Lower leg skin (tissue), 4 donors: ENCODE data around the gene ZNF398. TPM values are rescaled to one million over a fixed set of nuclear protein-coding genes. Genes with fewer than 3 reads are reported as not detected.

Source experiments
- DNase-seq, 2 donors: peaks; one replicate each; pipeline ENCODE4 v3.0.0-alpha.2; 2019; ENCODE audit warnings: low spot score in 2 of 2
- H3K4me3 ChIP-seq: fragments of 200-600 bp; sonication (generic); 2 replicates; pipeline ENCODE4 v1.5.1; 2017; ENCODE audit warnings: mild to moderate bottlenecking, low read depth; ENCODE audit not compliant: poor library complexity, severe bottlenecking
- POLR2A ChIP-seq, 2 donors: fragments of 450-650 bp; IDR thresholded peaks; one replicate each; pipeline ENCODE4 v1.6.1; 2016 to 2017; ENCODE audit warnings: antibody characterized with exemption in 2 of 2, mild to moderate bottlenecking in 1 of 2, moderate library complexity in 1 of 2
- WGBS, 2 donors: methylation state at CpG; one replicate each; pipeline ENCODE4 v1.1.5; 2018; 5-methylcytosine and 5-hydroxymethylcytosine counted together
- intact Hi-C: fragments of 100-400 bp; cut with DNase I; formaldehyde crosslinking; loops from one replicate; pipeline ENCODE4 v1.15.0; 2023; ENCODE audit warnings: low total_unique reads
- total RNA-seq, 4 donors: library from RNA; depleted of rRNA; stranded (reverse); fragments of >200 nt; gene quantifications; one replicate each; pipeline ENCODE4 v1.1.0, GENCODE V29; 2016
- TF ChIP-seq, protein P1 (sequence below), 3 donors: fragments of 450-650 bp; IDR thresholded peaks; one replicate each; pipeline ENCODE4 v1.5.1; 2016; ENCODE audit warnings: antibody characterized with exemption in 3 of 3, mild to moderate bottlenecking in 3 of 3, moderate library complexity in 2 of 3

Gene ZNF398, protein sequence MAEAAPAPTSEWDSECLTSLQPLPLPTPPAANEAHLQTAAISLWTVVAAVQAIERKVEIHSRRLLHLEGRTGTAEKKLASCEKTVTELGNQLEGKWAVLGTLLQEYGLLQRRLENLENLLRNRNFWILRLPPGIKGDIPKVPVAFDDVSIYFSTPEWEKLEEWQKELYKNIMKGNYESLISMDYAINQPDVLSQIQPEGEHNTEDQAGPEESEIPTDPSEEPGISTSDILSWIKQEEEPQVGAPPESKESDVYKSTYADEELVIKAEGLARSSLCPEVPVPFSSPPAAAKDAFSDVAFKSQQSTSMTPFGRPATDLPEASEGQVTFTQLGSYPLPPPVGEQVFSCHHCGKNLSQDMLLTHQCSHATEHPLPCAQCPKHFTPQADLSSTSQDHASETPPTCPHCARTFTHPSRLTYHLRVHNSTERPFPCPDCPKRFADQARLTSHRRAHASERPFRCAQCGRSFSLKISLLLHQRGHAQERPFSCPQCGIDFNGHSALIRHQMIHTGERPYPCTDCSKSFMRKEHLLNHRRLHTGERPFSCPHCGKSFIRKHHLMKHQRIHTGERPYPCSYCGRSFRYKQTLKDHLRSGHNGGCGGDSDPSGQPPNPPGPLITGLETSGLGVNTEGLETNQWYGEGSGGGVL
- 10 to 100 TPM; 20.9 to 47.8 (median 30.4) TPM for total RNA-seq

DNA sequence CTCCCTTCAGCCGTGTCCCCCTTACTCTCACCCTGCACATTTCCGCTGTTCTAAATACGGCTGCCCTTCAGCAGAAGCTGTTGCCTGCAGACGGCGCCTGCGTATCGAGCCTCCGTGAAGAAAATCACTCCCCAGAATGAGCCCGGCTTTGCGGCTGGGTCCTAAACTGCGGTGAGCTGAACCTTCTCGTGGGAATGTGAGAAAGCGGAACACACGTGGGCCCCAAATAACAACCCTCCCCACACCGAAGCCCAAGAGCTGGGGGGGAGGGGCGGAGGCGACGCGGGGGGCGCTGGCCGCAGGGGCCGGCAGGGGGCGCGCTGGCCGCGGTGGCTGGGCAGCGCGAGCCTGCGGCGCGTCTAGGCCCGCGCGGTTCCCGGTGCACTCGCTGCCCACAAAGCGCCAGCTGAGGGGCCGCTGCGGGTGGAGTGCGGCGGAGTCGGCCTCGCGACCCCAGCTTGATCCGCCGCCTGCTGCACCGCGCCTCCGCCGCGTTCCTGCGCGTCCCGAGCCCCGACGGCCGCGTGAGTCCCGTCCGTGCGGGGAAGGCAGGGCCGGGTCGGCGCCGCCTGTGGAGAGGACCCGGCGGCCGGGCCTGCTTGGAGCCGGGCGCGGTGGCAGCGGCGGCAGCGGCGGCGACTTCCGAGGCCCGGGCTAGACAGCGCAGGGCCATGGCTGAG, at the start of gene ZNF398:
ZNF398 (plus strand) TSS at position 382 of the 680 bp plus-strand sequence; CDS start at position 672, 290 bp downstream.
- 1 to 3% methylated on average over 14 to 76 of the region's 79 CpGs for WGBS, 2 donors
- peak within 1 kb of the TSS; percentile 79 for H3K4me3 ChIP-seq
- intact Hi-C loops = no loop called here
- no peak for TF ChIP-seq POLR2A (IDR thresholded peaks at IDR 0.05)
- TF ChIP-seq, protein P1, sequence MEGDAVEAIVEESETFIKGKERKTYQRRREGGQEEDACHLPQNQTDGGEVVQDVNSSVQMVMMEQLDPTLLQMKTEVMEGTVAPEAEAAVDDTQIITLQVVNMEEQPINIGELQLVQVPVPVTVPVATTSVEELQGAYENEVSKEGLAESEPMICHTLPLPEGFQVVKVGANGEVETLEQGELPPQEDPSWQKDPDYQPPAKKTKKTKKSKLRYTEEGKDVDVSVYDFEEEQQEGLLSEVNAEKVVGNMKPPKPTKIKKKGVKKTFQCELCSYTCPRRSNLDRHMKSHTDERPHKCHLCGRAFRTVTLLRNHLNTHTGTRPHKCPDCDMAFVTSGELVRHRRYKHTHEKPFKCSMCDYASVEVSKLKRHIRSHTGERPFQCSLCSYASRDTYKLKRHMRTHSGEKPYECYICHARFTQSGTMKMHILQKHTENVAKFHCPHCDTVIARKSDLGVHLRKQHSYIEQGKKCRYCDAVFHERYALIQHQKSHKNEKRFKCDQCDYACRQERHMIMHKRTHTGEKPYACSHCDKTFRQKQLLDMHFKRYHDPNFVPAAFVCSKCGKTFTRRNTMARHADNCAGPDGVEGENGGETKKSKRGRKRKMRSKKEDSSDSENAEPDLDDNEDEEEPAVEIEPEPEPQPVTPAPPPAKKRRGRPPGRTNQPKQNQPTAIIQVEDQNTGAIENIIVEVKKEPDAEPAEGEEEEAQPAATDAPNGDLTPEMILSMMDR (IDR thresholded peaks at IDR 0.05) = no peak
- DNase-seq = peak; percentile 48 to 91

DNA sequence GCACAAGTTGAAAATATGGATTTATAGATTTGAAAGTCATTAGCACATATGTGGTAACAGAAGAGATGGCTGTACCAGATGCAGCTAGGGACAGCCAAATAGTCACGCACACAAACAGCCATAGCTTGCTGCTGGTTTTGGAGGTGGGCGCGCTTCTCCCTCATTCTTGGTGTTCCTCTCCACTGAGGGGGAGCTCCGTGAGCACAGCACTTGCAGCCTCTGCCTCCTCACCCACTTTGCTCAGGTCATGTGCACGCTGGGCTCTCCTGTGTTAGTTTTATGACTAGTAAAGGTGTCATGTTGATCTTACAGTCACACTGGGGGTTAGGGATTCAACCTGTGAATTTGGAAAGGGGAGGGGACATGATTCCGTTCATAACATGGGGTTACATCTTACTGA, 48.2 kb upstream of the ZNF398 start:
- WGBS, 2 donors = 86 to 87% methylated on average over 6 of the region's 6 CpGs
- no peak overlapping the region for H3K4me3 ChIP-seq
- DNase-seq = no peak
- TF ChIP-seq, protein P1 (IDR thresholded peaks at IDR 0.05) = no peak
- TF ChIP-seq POLR2A (IDR thresholded peaks at IDR 0.05) = no peak
- intact Hi-C loops = loop anchor here (10.0 kb wide), 1 partner anchor 94 kb away; no protein-coding TSS in a partner anchor

DNA sequence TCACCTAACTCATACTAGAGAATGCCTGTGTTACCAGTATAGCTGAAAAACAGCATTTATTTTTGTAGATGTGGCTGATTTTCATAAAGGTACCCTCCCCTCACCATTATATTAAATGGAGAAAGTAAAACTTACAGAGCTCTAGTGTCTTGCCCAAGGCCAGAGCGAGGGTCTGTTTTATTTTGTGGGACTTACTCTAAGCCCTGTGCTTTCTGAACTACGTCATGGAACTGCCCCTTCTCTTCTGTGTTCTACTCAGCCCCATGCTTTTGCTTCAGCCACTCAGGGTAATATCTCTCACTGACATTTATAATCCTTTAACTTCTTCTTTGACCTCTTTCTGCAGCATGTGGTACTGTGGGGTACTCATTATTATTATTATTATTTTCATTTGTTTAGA, 46.4 kb upstream of the ZNF398 start:
- no peak for DNase-seq
- intact Hi-C loops = no loop called here
- no peak overlapping the region for H3K4me3 ChIP-seq
- TF ChIP-seq POLR2A (IDR thresholded peaks at IDR 0.05) = no peak
- TF ChIP-seq, protein P1 (IDR thresholded peaks at IDR 0.05) = no peak
- WGBS, 2 donors = 91 to 98% methylated on average over 2 of the region's 2 CpGs

DNA sequence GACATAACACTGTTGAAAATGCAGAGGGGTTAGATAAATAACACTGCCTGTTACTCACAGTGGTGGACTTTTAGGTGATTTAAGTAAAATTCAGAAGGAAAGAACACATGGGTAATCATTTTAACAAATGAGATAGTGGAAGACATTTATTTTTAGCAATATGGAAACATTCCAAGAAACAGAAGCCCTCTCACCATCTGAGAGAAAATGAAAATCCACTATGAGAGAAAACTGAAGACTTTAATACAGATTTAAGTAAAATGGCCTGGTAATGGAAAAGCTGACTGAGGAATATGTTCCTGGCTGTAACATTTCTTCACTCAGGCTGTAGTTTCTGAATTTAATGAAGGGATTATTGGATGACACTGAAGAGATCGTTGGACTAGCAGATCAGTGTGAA, 44.6 kb upstream of the ZNF398 start:
- H3K4me3 ChIP-seq = no peak overlapping the region
- WGBS, 2 donors = 72 to 77% methylated on average over 1 of the region's 1 CpG
- DNase-seq = no peak
- intact Hi-C loops = no loop called here
- TF ChIP-seq, protein P1 (IDR thresholded peaks at IDR 0.05) = no peak
- TF ChIP-seq POLR2A (IDR thresholded peaks at IDR 0.05) = no peak

DNA sequence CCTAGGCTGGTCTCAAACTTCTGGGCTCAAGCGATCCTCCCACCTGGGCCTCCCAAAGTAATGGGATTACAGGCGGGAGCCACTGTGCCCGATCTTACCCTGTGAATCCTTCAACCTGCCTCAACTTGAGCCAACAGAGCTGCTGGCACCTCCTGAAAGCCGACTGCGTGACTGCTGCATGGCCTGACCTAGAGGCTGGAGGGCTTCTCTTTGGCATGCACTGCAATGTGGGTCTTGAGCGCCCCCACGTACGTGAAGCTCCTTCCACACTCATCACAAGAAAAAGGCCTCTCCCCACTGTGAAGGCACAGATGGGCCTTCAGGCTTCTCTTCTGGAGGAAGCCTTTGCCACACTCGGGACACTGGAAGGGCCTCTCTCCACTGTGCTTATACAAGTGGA, 43.8 kb upstream of the ZNF398 start:
- no peak for DNase-seq
- no peak overlapping the region for H3K4me3 ChIP-seq
- TF ChIP-seq, protein P1 (IDR thresholded peaks at IDR 0.05) = no peak
- TF ChIP-seq POLR2A (IDR thresholded peaks at IDR 0.05) = no peak
- WGBS, 2 donors = 91 to 92% methylated on average over 9 of the region's 9 CpGs
- intact Hi-C loops = no loop called here
